Measurements from ENCODE around the gene UBXN10. TPM values are rescaled to one million over a fixed set of nuclear protein-coding genes. Genes with fewer than 3 reads are reported as not detected.

The UBXN10 gene
- total and polyA plus RNA-seq, 8 donors, result 1.8 to 6.4 (median 4.6) TPM

GRCh38 chr1:20151906-20152598, 33.8 kb upstream of the UBXN10 start:
- Histone ChIP-seq H3K9me3 (no peaks in the 10 kb centered on the region), H3K4me1 (peaks cover 11 to 25% of the 10 kb centered on the region in 2 donors), H3K27ac (peak overlapping the region in 1 of 2 donors; percentile 58), H3K36me3 (no peaks in the 10 kb centered on the region), H3K4me3 (peak overlapping the region; percentile 8 to 21), H3K27me3 (peaks cover 0 to 7% of the 10 kb centered on the region in 2 donors)
- peak; percentile 93 for ATAC-seq
- TF ChIP-seq CTCF (IDR thresholded peaks at IDR 0.05), result peak; percentile 93 to 94
- peak; percentile 77 to 91 (median 87) for DNase-seq
- intact Hi-C loops (cut with DNase I), result loop anchor here in 1 of 2 donors (5.0 kb wide), 1 partner anchor 235 kb away; no protein-coding TSS in a partner anchor

- no peak for ATAC-seq
- peaks cover 0 to 1% of the 10 kb centered on the region in 2 donors for H3K9me3 ChIP-seq
- H3K27ac ChIP-seq, result peak overlapping the region; percentile 58 to 65
- peak in 1 of 2 donors; percentile 40 for TF ChIP-seq CTCF (IDR thresholded peaks at IDR 0.05)
- no peak overlapping the region for H3K4me3 ChIP-seq
- intact Hi-C loops (cut with DNase I), result loop anchor here in 1 of 2 donors (5.0 kb wide), 1 partner anchor 235 kb away; no protein-coding TSS in a partner anchor
- peaks cover 0 to 7% of the 10 kb centered on the region in 2 donors for H3K27me3 ChIP-seq
- no peak for DNase-seq
- H3K4me1 ChIP-seq, result peaks cover 11 to 25% of the 10 kb centered on the region in 2 donors
- H3K36me3 ChIP-seq, result no peaks in the 10 kb centered on the region
Observed at GRCh38 chr1:20152599-20152930, 33.3 kb upstream of the UBXN10 start.

DNA sequence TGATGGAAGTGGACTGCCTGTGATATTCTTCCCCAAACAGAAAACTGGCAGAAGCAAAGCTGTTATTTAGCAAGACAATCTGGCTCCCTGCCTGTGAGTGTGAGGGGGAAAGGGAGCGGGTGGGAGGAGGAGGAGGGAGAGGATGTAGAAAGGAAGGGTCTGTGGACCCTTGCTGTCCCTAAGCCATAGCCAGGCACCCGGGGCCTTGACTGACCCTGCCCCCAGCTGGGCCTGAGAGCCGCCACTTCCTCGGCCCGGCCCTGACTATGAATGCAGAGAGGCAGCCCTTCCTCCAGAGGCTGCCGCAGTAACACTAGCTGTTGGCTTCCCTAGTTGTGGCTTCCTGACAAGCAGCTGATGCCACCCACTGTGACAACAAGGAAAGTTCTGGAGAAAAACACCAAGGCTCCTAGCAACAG, 32.9 kb upstream of the UBXN10 start:
- DNase-seq, result peak in 3 of 4 donors; percentile 58 to 87 (median 87)
- intact Hi-C loops (cut with DNase I), result loop anchor here in 1 of 2 donors (5.0 kb wide), 1 partner anchor 236 kb away; no protein-coding TSS in a partner anchor

GRCh38 chr1:20154301-20154831, 31.5 kb upstream of the UBXN10 start:
- H3K36me3 ChIP-seq, result no peaks in the 10 kb centered on the region
- H3K27ac ChIP-seq, result no peak overlapping the region
- TF ChIP-seq CTCF (IDR thresholded peaks at IDR 0.05), result no peak
- H3K4me1 ChIP-seq, result peaks cover 11 to 25% of the 10 kb centered on the region in 2 donors
- intact Hi-C loops (cut with DNase I), result loop anchor here in 1 of 2 donors (5.0 kb wide), 1 partner anchor 237 kb away; no protein-coding TSS in a partner anchor
- peaks cover 0 to 18% of the 10 kb centered on the region in 2 donors for H3K9me3 ChIP-seq
- H3K4me3 ChIP-seq, result no peak overlapping the region
- peaks cover 0 to 7% of the 10 kb centered on the region in 2 donors for H3K27me3 ChIP-seq
- no peak for ATAC-seq
- peak in 1 of 4 donors; percentile 29 for DNase-seq

More for the DNA sequence above, 32.9 kb upstream of the UBXN10 start:
- Histone ChIP-seq H3K4me1 (peaks cover 11 to 25% of the 10 kb centered on the region in 2 donors), H3K36me3 (no peaks in the 10 kb centered on the region), H3K27me3 (peaks cover 0 to 7% of the 10 kb centered on the region in 2 donors), H3K9me3 (peaks cover 0 to 6% of the 10 kb centered on the region in 2 donors), H3K4me3 (no peak overlapping the region), H3K27ac (peak overlapping the region; percentile 58 to 65)
- TF ChIP-seq CTCF (IDR thresholded peaks at IDR 0.05), result no peak
- peak; percentile 61 for ATAC-seq
